ENCODE measurements around the gene SLC35F1.

Gene SLC35F1

DNA sequence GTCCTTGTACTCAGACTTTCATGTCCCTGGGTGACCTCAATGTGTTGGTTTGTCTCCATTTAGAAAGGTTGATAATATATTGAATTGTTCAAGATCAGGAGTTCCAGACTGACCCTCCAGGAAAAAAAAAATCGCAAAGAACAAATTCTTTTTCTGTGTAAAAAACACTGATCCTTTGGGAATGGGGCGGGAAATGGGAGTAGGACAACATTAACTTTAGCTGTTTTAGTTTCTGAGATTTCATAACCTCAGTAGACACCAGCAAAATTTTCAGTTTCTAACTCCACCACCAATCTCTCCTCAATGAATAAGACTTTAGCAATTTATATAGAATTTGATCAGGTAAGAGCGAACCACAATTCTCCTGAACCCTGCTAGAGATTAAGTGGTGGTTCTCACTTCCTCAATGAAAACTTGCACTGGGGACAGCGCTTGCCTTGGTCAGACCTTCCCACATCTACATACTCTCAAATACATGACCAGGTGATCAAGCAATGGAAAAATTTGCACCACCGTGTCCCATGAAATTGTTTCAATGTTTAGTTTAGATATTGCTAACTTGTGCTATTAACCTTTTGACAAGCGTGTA is 409.8 kb downstream of the SLC35F1 start:
- DNase-seq (ENCODE audit: low spot score) = no peak

DNA sequence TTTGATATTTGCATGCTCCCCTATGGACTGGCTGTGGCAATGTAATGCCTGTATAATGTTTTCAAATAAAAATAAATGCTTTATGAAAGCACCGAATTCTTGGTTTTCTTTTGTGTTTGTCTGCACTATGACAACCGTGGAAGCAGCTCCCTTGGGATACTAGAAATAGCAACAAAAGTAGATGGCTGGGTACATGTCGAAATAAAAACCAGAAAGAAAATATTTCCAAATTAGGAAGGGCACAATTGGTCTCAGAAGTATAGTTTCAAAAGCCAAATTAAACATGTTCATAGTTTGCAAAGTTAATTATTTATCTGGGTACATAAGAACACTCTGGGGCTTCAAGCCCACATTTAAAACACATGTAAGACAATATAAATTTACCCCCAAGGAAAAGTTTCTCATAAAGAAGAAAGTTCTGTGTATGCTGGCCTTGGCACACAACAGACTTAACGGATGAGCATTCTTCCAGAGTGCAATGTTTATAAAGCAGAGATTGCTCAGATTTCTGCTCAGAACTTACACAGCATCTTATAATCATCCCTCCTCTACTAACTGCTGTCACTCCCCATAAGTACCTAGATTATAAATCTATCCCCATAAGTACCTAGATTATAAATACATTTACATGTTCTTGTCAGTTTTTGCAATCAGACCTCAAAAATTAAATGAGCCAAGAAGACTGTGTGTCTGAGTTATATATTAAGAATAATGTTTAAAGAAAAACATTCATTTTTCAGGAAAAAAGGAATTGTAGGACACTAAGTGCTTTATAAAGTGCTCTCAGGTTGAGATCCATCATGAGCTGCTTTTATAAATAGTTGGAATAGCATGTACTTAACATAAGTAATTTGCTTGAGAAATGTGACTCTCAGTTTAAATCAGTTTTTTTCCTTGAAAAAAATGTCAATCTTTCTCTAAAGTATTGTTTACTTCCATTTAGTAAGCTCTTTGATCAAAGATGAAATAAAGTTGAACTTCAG is 410.8 kb downstream of the SLC35F1 start:
- no peak for DNase-seq (ENCODE audit: low spot score)

DNA sequence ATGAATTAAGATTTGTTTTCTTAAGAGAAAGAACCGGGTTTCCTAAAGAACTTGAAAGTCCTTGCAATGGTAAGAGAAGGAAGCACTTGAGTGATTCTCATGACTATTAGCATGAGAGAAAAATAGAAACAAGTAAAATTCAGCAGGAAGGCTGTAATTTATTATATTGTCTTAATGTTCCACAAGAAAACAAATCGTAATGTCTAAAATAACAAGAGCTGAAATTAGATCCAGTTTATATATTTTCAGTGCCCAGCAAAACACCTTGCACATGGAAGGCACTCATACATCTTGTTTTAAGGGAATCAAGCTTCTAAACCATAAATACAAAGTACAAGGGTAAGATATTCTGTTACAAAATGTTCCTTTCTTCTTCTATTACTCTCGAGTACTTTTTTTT is 411.6 kb downstream of the SLC35F1 start:
- no peak for DNase-seq (ENCODE audit: low spot score)

DNA sequence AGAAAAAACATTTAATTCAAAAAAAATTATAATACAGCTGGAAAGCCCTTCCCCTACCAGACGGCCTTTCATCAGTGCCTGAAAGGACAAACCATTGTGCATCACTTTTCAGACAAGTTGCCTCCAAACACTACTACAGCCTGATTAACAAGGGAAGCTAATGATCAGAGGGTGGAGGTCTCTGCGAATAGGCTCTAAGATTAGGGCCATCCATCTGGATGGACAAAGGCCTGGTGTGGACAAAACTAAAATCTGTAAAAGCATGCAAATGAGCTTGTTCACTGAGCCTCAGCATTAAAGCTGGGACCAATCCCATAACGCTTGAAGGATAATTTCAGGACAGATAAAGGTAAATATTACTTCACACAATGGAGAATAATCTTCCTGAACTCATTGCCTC is 412.4 kb downstream of the SLC35F1 start:
- DNase-seq (ENCODE audit: low spot score) = no peak

DNA sequence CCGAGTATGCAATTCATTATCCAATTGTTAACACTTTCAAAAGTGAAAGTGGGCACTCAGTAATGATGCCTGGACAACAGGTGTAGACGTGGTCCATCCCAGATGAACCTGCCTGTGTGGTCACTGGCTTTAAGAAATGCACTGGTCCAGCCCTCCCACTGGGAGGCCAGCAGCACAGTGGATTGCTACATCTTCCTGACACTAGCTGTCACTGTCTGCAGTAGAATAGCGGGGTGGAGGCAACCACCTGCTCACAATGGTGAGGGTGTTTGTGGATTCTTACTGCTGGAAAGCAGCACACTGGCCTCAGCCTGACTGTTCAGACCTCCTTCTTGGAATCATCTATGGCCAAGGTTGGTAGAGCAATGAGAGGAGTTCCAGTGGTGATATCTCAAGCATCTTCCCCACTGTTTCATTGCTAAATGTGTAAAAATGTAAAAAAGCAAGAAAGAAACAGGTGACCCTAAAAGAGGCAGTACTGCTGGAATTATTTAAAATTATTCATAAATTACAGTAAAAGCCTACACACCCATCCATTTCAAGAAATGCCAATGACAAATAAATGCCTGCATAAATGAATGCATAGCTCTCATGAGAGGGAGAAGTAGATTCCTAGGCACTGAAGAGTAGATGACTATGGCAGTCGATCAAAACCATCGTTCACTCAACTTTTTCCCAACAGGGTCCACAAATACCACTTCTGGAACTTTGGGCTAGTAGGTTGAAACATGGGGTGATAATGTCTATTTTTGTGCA is 413.0 kb downstream of the SLC35F1 start:
- no peak for DNase-seq (ENCODE audit: low spot score)

DNA sequence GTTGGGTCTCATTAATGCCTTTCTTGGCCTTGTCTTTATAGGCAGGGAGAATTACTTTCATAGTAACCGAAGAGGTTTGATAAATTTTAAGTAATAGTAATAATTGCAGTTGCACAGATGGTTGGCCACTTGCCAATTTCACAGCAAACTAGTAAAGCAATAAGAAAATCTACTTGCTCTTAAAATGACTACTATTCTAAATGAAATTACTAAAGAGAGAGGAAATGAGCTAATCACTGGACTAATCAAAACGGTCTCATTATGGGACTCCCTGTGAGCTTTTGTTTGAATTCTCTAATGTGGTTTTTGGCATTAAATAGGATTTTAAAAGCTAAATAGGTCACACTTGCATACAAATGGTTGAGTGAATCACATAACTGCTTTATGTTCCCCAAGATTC is 413.6 kb downstream of the SLC35F1 start:
- DNase-seq (ENCODE audit: low spot score) = no peak

DNA sequence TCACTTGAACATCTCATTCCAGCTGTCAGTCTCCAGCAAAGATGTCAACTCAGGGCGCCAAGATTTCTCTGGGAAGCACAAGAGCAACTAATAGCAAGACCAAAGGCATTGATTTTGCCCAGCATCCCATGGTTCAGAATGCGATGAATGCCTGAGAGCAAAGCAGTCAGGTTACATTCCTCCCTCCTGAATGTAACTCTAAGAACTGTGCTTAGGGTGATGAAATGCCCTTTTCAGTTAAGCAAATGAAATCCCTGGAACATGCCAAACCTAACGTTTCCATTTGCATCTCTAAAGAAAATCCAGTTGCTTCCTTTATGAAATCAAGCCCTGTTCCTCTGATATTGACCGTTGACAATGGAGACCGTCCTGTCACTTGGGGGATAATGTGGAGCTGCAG is 417.1 kb downstream of the SLC35F1 start:
- no peak for DNase-seq (ENCODE audit: low spot score)

DNA sequence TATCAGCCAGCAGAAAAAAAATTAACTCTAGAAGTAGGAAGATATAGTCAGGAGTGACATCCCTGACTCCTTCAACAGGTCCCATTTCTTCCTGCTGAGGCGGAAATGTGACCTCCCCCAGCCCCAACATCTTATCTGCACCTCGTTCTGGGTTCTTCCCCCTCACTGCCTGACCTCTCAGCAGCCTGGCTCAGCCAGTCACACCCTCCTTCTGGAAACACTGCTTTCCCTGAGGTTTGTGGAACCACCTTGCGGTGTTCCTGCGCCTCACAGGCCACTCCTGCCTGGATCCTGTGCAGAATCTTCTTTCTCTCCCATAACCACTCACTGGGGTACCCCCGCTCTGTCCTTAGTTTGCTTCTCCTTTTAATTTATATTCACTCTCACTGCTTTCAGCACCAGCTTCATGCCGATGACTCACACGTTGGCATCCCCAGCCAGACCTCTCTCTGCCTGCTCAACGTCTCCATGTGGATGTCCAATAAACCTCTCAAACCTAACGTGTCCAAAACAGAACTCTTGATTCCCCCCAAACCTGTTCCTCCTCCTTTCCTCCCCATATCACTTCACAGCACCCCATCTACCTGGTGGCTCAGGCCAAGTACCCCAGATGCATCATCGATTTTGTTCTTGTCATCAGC is 418.3 kb downstream of the SLC35F1 start:
- DNase-seq (ENCODE audit: low spot score) = no peak

DNA sequence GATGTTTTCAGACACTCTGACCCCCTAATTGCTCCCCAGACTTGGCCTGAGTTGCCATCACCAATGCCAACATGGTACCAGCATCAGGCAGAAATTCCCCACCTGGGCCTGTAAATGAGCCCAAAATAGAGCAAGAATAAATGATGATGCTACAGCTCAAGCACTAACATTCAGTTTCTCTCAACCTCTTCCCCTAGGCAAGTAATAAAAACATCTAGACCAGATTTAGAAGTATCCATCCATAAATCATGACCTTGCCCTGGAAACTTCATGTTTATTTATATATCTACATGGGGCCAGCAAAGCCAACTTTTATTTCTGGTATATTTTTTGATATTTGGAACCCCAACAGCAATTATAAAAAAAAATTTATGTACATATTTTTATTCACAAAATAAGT is 419.6 kb downstream of the SLC35F1 start:
- no peak for DNase-seq (ENCODE audit: low spot score)

DNA sequence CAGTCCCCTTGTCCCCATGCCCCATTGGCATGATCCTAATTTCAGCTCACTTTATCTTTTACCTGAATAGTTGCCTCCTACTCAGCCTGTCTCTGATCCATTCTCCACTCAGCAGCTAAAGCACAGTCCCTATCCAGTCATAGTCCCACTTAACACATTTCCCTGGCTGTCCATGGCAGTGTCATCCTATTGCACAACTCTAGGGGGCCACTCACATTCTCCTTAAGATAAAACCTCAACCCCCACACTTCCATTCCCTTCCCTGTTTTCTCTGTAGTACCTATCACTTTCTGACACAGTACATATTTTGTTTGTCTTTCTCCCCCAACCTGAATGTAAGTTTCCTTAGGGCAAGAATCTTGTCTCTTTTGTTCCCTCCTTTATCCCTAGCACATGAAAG is 420.2 kb downstream of the SLC35F1 start:
- DNase-seq (ENCODE audit: low spot score) = no peak

DNA sequence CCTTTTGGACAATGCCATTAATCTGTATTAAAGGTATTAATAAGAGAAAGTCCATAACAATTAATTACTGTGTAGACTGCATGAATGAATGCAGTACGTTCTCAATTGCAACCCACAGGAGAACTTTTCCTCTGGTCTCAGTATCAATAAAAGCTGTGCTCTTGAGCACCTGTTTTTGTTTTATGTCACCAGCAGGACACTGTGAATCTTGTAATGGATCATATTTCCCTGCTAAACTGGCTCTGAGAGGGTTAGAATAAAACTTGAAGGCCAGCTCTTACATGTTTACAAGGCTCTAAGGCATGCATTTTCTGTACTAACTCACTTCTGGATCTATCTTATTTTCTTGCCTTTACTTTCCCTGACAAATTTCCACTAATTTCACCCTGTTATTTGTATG is 426.7 kb downstream of the SLC35F1 start:
- no peak for DNase-seq (ENCODE audit: low spot score)

DNA sequence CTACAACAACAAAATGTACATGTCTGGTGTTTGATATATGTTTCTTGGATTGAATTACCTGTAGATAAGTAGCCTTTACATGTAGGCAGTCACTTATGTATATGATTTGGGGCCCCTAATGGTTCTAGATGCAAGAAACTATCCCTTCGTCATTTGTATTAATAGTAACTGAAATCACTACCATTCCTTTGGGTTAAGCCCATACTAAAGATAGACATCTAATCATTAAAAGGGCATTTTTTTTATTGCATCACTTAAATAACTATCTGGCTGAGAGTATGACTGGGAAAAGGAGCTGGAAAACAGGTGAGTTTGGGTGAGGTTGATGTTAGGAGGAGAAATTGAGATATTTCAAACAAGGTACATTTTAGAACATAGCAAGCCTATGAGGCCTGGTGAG is 427.6 kb downstream of the SLC35F1 start:
- no peak for DNase-seq (ENCODE audit: low spot score)

DNA sequence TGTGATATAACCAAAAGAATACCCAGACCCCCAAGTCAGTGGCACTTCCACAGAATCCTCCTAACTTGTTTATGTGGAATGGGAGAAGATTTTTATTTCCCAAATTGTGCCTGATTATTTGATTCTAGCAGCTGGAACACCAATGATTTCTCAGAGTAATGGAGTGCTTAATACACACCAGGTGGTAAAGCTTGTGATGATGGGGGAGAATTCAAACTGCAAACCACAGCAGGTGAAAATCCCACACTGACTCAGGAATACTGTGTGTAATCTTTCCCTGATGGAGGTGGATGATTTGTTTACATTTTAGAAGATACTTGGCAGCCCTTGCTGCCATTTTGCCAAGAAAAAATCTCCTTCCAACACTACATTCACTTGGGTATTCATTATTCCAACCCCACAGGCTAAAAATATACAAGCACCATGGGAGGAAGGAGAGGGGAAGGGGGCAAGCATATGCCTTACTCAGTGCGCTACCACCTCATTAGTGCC is 428.3 kb downstream of the SLC35F1 start:
- DNase-seq (ENCODE audit: low spot score) = no peak

DNA sequence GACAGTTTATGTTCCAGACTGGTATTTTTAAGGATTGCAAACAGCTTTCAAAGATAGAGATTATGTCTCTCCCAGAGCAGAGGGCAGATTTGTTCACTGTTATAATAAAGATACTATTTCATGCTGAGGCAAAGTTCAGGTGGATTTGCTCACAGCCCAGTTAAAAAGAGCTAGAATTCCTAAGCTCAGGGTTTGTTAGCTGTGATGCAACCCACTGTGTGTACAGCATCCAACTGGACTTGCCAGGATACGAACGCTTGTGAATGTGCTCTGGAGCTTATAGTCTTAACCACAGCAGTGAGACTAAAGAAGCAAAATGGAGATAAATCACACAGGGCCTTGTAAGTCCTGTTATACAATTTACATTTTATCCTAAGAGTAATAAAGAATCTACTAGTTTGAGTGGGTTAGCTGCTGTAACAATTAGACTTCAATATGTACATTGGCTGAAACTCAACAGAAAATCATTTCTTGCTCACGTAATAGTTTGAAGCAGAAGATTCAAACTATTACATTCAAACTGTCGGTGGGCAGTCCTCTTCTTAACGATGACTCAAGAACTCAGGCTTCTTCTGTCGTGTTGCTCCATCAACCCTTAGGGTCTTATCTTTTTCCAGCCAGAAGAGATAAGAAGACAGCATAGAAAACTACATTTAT is 437.1 kb downstream of the SLC35F1 start:
- no peak for DNase-seq (ENCODE audit: low spot score)

DNA sequence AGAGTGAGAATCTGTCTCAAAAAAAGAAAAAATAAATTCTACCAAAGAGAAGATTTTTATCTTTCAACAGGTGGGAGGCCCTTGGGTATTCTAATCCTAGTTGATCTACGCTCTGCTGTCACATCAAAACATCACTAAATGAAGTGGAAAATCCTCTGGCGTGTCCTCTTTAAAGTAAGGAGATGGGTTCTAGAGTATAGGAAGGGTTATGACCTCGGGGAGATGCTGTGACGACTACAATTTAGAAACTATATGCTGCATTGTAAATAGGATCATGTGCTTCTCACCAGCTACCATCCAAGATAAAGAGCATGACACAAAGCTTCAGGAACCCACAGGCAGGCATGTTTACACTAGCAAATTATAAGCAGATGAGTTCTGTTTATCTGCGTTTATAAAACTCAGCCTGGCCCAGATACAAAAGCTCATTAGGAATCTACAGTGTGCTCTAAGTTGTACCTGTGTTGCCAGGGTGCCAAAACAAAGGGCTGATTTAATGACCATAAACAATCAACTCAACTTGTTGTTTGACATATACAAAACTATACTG is 443.9 kb downstream of the SLC35F1 start:
- no peak for DNase-seq (ENCODE audit: low spot score)

DNA sequence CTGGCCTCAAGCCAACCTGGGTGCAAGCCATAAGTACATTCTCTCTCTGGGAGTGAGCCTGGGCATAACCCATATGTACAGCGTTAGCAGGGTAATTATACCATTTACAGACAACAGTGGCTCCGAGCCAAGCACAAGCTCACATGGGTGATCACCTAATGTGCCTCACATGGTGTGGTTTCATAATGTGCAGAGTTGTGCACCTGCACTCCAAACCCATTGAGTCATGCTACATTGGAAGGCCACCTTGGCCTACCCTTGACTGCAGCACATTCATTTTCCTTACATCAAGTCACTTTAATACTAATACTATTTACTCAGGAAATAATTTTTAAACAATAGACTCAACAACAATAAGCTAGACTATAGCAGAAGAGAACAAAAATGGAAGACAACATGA is 446.5 kb downstream of the SLC35F1 start:
- DNase-seq (ENCODE audit: low spot score) = no peak

DNA sequence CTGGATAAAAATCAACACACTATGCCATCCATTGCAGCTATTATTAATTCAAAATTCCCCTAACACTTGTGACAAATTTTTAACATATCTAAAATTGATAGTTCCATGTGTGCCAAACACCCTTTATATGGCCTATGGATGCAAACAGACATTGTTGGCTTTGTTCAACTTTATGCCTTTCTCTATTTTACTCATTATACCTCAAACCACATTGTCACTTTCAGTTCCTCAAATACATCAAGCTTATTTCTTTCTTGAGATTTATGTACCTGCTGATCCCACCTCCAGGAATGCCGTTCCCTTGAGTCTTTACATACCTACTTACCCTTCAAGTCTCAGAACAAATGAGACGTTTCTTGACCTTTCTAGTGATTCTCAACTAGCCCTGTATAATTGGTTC is 447.6 kb downstream of the SLC35F1 start:
- no peak for DNase-seq (ENCODE audit: low spot score)

DNA sequence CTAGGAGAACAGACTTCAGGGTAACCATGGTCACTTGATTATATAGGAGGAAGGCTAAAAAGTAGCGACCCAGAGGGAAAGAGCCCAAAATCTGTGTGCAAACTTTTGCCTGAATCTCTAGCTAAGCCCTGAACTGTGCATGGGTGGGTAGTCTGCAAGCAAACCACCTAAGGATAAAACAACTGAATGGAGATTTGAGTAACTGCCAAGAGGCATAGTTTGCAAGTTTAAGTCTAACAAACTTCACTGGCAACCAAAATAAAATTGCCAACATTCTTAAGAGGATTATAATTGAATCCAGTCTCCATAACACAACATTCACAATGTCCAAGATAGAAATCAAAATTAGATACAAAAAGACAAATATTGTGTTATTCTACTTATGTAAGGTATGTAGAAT is 449.0 kb downstream of the SLC35F1 start:
- DNase-seq (ENCODE audit: low spot score) = no peak

DNA sequence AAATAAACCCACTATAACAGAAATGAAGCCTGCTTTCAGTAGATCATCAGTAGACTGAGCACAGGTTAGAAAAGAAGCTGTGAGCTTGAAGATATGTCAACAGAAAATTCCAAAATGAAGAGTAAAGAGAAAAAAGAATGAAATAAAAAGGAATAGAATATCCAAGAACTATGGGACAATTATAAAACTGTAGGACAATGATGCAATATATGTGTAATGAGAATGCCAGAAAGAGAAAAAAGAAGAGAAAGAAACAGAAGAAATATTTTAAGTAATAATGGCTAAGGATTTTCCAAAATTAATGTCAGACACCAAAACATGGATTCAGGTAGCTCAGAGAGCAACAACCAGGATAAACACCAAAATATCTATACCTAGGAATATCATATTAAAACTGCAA is 449.6 kb downstream of the SLC35F1 start:
- no peak for DNase-seq (ENCODE audit: low spot score)
